ENCODE results near the gene PTGES2.

PTGES2 gene

GRCh38 chr9:128092199-128092977 is 35.1 kb downstream of the PTGES2 start:
- no peaks in the 10 kb centered on the region for H3K9me3 ChIP-seq (ENCODE audit: control insufficient read depth, insufficient read depth, low read length)
- H3K79me2 ChIP-seq (ENCODE audit: control insufficient read depth, low read length), result peaks cover 64% of the 10 kb centered on the region
- no peak overlapping the region for H3K4me3 ChIP-seq (ENCODE audit: low read length)
- no peak overlapping the region for H3K4me2 ChIP-seq (ENCODE audit: low read length)
- H3K36me3 ChIP-seq (ENCODE audit: control insufficient read depth, low read length), result peaks cover 13% of the 10 kb centered on the region
- TF ChIP-seq, protein P1, sequence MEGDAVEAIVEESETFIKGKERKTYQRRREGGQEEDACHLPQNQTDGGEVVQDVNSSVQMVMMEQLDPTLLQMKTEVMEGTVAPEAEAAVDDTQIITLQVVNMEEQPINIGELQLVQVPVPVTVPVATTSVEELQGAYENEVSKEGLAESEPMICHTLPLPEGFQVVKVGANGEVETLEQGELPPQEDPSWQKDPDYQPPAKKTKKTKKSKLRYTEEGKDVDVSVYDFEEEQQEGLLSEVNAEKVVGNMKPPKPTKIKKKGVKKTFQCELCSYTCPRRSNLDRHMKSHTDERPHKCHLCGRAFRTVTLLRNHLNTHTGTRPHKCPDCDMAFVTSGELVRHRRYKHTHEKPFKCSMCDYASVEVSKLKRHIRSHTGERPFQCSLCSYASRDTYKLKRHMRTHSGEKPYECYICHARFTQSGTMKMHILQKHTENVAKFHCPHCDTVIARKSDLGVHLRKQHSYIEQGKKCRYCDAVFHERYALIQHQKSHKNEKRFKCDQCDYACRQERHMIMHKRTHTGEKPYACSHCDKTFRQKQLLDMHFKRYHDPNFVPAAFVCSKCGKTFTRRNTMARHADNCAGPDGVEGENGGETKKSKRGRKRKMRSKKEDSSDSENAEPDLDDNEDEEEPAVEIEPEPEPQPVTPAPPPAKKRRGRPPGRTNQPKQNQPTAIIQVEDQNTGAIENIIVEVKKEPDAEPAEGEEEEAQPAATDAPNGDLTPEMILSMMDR (IDR thresholded peaks at IDR 0.05; ENCODE audit: low read depth, low read length, poor library complexity, severe bottlenecking), result no peak
- TF ChIP-seq EZH2phosphoT487 (IDR thresholded peaks at IDR 0.05; ENCODE audit: borderline replicate concordance, low read length), result no peak
- H3K9me2 ChIP-seq (replicated peaks; ENCODE audit: control insufficient read depth, low read length), result no peaks in the 10 kb centered on the region
- peaks cover 12% of the 10 kb centered on the region; the same call in 1 of the 2 replicates for H4K20me1 ChIP-seq (ENCODE audit: control insufficient read depth, insufficient read depth, low read depth, low read length)
- H3F3A ChIP-seq (ENCODE audit: control insufficient read depth, insufficient read depth), result peaks cover 8% of the 10 kb centered on the region
- peaks cover 30% of the 10 kb centered on the region for H3K4me1 ChIP-seq (ENCODE audit: control insufficient read depth, low read length)
- H3K27me3 ChIP-seq (ENCODE audit: control insufficient read depth, low read length), result no peaks in the 10 kb centered on the region
- no peak overlapping the region for H3K27ac ChIP-seq (ENCODE audit: low read depth, low read length)

- Histone ChIP-seq H3F3A (ENCODE audit: control insufficient read depth, insufficient read depth) (peaks cover 8% of the 10 kb centered on the region), H3K9me3 (ENCODE audit: control insufficient read depth, insufficient read depth, low read length) (no peaks in the 10 kb centered on the region), H3K36me3 (ENCODE audit: control insufficient read depth, low read length) (peaks cover 13% of the 10 kb centered on the region), H3K4me1 (ENCODE audit: control insufficient read depth, low read length) (peaks cover 30% of the 10 kb centered on the region), H3K4me3 (ENCODE audit: low read length) (no peak overlapping the region), H3K27me3 (ENCODE audit: control insufficient read depth, low read length) (no peaks in the 10 kb centered on the region), H3K27ac (ENCODE audit: low read depth, low read length) (no peak overlapping the region), H3K79me2 (ENCODE audit: control insufficient read depth, low read length) (peaks cover 57% of the 10 kb centered on the region), H4K20me1 (ENCODE audit: control insufficient read depth, insufficient read depth, low read depth, low read length) (peaks cover 12% of the 10 kb centered on the region; the same call in 1 of the 2 replicates), H3K9me2 (replicated peaks; ENCODE audit: control insufficient read depth, low read length) (no peaks in the 10 kb centered on the region), H3K4me2 (ENCODE audit: low read length) (no peak overlapping the region)
- TF ChIP-seq, protein P1 (IDR thresholded peaks at IDR 0.05; ENCODE audit: low read depth, low read length, poor library complexity, severe bottlenecking), result no peak
- no peak for TF ChIP-seq EZH2phosphoT487 (IDR thresholded peaks at IDR 0.05; ENCODE audit: borderline replicate concordance, low read length)
These were observed 36.0 kb downstream of the PTGES2 start for GRCh38 chr9:128091571-128091970.

GRCh38 chr9:128091144-128091543 is 36.4 kb downstream of the PTGES2 start:
- Histone ChIP-seq H3K4me2 (ENCODE audit: low read length) (no peak overlapping the region), H3K9me3 (ENCODE audit: control insufficient read depth, insufficient read depth, low read length) (no peaks in the 10 kb centered on the region), H3K9me2 (replicated peaks; ENCODE audit: control insufficient read depth, low read length) (no peaks in the 10 kb centered on the region), H3K27ac (ENCODE audit: low read depth, low read length) (no peak overlapping the region), H3K36me3 (ENCODE audit: control insufficient read depth, low read length) (peaks cover 13% of the 10 kb centered on the region), H3K79me2 (ENCODE audit: control insufficient read depth, low read length) (peaks cover 55% of the 10 kb centered on the region), H3F3A (ENCODE audit: control insufficient read depth, insufficient read depth) (peaks cover 8% of the 10 kb centered on the region), H3K27me3 (ENCODE audit: control insufficient read depth, low read length) (no peaks in the 10 kb centered on the region), H3K4me3 (ENCODE audit: low read length) (no peak overlapping the region), H3K4me1 (ENCODE audit: control insufficient read depth, low read length) (peaks cover 30% of the 10 kb centered on the region), H4K20me1 (ENCODE audit: control insufficient read depth, insufficient read depth, low read depth, low read length) (peaks cover 12% of the 10 kb centered on the region; the same call in 1 of the 2 replicates)
- no peak for TF ChIP-seq EZH2phosphoT487 (IDR thresholded peaks at IDR 0.05; ENCODE audit: borderline replicate concordance, low read length)
- TF ChIP-seq, protein P1 (IDR thresholded peaks at IDR 0.05; ENCODE audit: low read depth, low read length, poor library complexity, severe bottlenecking), result no peak
